ENCODE data around the gene MRPL12.

DNA sequence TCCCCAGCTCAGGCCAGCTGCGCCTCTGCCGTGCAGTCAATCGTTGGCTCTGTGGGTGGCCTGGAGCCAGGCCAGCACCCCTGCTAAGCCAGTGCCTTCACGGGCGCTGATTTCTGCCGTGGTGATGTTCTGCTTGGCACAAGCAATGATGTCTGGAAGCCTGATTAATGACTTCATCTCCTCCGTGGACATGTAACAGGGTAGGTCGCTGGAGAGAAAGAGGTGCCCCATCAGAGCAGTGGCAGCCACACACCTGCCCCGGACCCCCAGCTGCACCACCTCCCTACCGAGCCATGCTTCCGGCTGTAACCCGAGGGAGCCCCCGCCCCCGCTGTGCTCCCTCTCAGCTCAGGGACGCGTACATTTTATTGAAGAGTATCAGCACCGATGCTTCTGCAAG, 21.5 kb upstream of the MRPL12 start:
- TF ChIP-seq CTCF (conservative IDR thresholded peaks at IDR 0.05) (no peak), ZFX (IDR thresholded peaks at IDR 0.05) (no peak)

All from C4-2B (cell line).